Astrocyte of the spinal cord (primary cell): ENCODE data around the gene HYAL3.

Experiments used
- DNase-seq: peaks from one replicate; pipeline ENCODE4 v3.0.0; 2011; ENCODE audit warnings: low read depth, low spot score
- H3K4me3 ChIP-seq: 2 replicates; pipeline ENCODE4 v1.5.1; 2011; ENCODE audit warnings: low read depth, mild to moderate bottlenecking, low read length, moderate library complexity
- in situ Hi-C: cut with HindIII; loops from 2 replicates; pipeline ENCODE4 v1.10.0; 2017; ENCODE audit warnings: low sequenced_read_pairs
- TF ChIP-seq, protein P1 (sequence below): IDR thresholded peaks from 2 replicates; pipeline ENCODE4 v1.5.1; 2012; ENCODE audit warnings: low read depth, mild to moderate bottlenecking, low read length, inconsistent platforms

HYAL3 gene

DNA sequence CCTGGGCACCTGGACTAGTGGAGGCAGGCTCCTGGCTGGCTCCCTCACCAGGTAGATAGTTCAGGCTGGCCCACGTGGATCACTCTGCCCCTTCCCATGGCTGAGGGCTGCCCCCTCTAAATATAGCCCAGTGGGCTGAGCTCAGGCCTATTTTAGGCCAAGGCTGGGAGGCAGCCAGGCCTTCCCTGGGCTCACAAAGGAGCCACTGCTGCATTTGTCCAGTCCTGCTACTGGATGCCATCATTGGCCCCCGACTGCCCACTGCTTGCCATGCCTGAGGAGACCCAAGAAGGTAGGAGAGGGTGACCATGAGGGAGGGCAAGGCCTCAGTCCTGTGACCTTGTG lies 20.4 kb downstream of the HYAL3 start, which contains the start of gene LSMEM2:
Gene LSMEM2, plus strand, starts transcription at position 208 of the 345 bp plus-strand sequence. Its CDS starts 27 bp downstream, at position 235.
- TF ChIP-seq, protein P1, sequence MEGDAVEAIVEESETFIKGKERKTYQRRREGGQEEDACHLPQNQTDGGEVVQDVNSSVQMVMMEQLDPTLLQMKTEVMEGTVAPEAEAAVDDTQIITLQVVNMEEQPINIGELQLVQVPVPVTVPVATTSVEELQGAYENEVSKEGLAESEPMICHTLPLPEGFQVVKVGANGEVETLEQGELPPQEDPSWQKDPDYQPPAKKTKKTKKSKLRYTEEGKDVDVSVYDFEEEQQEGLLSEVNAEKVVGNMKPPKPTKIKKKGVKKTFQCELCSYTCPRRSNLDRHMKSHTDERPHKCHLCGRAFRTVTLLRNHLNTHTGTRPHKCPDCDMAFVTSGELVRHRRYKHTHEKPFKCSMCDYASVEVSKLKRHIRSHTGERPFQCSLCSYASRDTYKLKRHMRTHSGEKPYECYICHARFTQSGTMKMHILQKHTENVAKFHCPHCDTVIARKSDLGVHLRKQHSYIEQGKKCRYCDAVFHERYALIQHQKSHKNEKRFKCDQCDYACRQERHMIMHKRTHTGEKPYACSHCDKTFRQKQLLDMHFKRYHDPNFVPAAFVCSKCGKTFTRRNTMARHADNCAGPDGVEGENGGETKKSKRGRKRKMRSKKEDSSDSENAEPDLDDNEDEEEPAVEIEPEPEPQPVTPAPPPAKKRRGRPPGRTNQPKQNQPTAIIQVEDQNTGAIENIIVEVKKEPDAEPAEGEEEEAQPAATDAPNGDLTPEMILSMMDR: no peak
- no peak within 1 kb of the TSS for H3K4me3 ChIP-seq
- in situ Hi-C loops: no loop called here
- no peak for DNase-seq

DNA sequence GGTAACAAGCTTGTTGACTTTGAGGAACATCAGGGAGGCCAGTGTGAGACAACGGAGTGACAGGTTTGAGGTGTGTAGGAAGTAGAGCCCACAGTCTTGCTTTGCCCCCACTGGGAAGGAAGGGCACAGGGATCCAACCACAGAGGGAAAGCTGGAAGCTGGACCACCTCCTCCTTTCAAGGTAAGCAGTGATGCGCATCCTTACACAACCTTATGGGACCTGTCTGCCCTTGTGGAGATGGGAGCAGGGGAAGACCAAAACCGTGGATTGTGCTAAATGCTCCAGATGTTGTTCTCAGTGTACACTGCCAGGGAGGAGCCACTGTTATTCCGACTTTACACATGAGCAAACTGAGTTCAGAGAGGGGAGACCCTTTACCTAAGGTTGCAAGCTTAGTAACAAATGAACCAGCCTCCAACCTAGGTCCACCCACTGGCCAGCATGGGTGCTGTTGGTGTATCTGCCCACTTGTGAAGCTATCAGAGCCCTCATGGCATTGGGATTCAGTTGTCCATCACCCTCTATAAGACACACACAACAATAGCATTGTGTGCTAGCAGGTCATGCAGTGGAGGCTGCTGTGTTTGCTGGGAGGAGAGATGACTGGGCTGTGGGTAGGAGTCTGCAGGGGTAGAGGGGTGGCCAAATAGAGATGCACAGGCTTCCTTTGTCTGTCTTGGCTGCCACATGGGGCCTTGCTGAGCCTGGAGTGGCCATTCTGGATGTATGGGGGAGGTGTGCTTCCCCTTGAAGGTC lies 20.9 kb downstream of the HYAL3 start:
- no peak for DNase-seq
- no peak overlapping the region for H3K4me3 ChIP-seq
- TF ChIP-seq, protein P1: no peak
- in situ Hi-C loops: no loop called here

DNA sequence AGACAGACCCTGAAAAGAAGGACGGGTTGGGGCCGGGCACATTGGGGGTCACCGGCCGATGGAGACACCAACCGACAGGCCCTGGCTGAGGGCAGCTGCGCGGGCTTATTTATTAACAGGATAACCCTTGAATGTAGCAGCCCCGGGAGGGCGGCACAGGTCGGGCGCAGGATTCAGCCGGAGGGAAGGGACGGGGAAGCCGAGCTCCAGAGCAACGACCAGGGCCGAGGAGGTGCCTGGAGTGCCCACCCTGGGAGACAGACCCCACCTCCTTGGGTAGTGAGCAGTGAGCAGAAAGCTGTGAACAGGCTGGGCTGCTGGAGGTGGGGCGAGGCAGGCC lies 22.5 kb downstream of the HYAL3 start:
- in situ Hi-C loops: no loop called here
- no peak overlapping the region for H3K4me3 ChIP-seq
- TF ChIP-seq, protein P1: no peak
- DNase-seq: no peak

DNA sequence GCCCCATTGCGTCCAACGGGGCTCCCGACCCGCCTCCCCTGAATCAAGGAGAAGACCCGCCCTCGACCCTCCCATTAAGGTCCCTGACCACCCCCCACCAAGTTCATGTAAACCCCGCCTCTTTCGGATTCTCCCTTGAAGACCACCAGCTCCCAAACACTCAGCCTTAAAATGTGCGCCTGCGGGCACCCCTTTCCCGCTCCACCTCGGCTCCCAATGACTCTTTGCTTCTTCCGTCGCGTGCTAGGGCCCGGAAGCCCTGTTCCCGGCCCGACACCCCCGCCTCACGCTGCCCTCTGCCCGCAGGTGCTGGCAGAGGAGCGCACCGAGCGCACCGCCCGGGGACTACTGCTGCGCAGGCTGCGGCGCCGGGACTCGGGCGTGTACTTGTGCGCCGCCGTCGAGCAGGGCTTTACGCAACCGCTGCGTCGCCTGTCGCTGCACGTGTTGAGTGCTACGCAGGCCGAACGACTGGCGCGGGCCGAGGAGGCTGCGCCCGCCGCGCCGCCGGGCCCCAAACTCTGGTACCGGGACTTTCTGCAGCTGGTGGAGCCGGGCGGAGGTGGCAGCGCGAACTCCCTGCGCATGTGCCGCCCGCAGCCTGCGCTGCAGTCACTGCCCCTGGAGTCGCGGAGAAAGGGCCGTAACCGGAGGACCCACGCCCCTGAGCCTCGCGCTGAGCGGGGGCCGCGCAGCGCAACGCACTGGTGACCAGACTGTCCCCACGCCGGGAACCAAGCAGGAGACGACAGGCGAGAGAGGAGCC lies 23.0 kb downstream of the HYAL3 start:
- H3K4me3 ChIP-seq: no peak overlapping the region
- DNase-seq: no peak
- TF ChIP-seq, protein P1: no peak
- in situ Hi-C loops: no loop called here

DNA sequence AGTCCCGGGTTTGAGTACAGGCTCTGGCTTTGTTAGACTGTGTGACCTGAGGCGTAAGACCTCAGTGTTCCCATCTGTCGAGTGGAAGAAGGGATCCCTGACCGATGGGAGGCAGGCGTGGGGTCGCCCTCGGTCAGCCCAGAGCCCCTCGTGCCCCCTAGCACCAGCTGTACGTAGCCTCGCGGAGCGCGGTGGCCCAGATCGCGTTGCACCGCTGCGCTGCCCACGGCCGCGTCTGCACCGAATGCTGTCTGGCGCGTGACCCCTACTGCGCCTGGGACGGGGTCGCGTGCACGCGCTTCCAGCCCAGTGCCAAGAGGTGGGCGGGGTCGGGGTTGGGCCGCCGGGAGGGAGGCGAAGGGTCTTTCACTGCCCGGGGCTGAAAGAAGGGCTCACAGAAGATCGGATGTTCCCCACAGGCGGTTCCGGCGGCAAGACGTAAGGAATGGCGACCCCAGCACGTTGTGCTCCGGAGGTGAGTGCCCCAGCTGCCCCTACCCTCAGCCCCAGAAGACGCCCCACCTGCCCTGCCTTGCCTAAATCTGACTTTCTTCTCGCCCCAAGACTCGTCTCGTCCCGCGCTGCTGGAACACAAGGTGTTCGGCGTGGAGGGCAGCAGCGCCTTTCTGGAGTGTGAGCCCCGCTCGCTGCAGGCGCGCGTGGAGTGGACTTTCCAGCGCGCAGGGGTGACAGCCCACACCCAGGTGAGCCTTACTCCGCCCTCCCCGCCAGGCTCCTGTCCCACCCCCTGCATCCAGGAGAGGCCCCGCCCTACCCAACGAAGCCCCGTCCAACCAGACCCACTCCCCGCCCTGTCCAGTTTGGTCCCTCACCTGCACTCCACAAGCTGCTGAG lies 23.8 kb downstream of the HYAL3 start:
- DNase-seq: no peak
- in situ Hi-C loops: no loop called here
- H3K4me3 ChIP-seq: no peak overlapping the region
- TF ChIP-seq, protein P1: no peak

DNA sequence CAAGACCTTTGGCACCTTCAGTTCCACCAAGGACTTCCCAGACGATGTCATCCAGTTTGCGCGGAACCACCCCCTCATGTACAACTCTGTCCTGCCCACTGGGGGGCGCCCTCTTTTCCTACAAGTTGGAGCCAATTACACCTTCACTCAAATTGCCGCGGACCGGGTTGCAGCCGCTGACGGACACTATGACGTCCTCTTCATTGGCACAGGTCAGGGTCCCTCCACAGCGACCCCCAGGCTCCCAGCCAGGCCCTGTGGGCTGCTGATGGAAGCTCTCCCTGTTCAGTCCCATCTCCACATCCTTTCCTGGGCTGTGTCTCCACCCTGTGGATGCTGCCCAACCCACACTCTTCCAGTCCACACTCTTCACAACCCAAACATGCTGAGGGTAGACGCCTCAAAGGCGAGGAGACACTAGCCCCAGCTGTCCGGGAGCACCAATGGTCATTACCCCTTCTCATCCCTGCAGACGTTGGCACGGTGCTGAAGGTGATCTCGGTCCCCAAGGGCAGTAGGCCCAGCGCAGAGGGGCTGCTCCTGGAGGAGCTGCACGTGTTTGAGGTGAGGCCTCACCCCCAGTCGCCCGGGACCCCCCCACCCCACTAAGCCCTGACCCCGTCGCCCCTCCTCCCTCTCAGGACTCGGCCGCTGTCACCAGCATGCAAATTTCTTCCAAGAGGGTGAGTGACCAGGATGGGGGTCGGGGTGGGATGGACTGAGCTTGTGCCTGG lies 24.7 kb downstream of the HYAL3 start:
- in situ Hi-C loops: no loop called here
- H3K4me3 ChIP-seq: no peak overlapping the region
- TF ChIP-seq, protein P1: peak; percentile 69
- DNase-seq: peak; percentile 49
